K562 (cell line): ENCODE measurements around the gene ARHGDIA. TPM values are rescaled to one million over a fixed set of nuclear protein-coding genes. Genes with fewer than 3 reads are reported as not detected.

Experiments used
- CBFA2T3 ChIP-seq: fragments of 450-650 bp; IDR thresholded peaks from 2 replicates; pipeline ENCODE4 v1.6.1; 2017
- ELF1 ChIP-seq: fragments of 200-800 bp; sonication (Bioruptor generic); IDR thresholded peaks from 2 replicates; pipeline ENCODE4 v1.6.1; 2016; ENCODE audit warnings: missing genetic modification characterization, missing compliant biosample characterization
- FOXJ2 ChIP-seq: fragments of 200-800 bp; sonication (Bioruptor generic); IDR thresholded peaks from 2 replicates; pipeline ENCODE4 v1.6.1; 2016; ENCODE audit warnings: missing genetic modification characterization, missing compliant biosample characterization
- FUS ChIP-seq: fragments of 200-400 bp; formaldehyde crosslinking; optimal IDR thresholded peaks from 2 replicates; pipeline ENCODE3; 2017; ENCODE audit warnings: low read depth, low read length
- JUNB ChIP-seq: fragments of 450-650 bp; formaldehyde crosslinking; conservative IDR thresholded peaks from 2 replicates; pipeline ENCODE4 v1.4.0; 2020; ENCODE audit warnings: mild to moderate bottlenecking
- MEF2A ChIP-seq: IDR thresholded peaks from 2 replicates; pipeline ENCODE4 v1.6.1; 2011; ENCODE audit warnings: low read depth, mild to moderate bottlenecking, low read length, moderate library complexity; ENCODE audit not compliant: control insufficient read depth
- MEF2D ChIP-seq: conservative IDR thresholded peaks from 2 replicates; pipeline ENCODE4 v1.6.1; 2016; ENCODE audit warnings: low read depth, missing genetic modification characterization, missing compliant biosample characterization
- NBN ChIP-seq: fragments of 450-650 bp; IDR thresholded peaks from 2 replicates; pipeline ENCODE4 v1.6.1; 2016; ENCODE audit warnings: low read depth, mild to moderate bottlenecking
- NELFE ChIP-seq: IDR thresholded peaks from 2 replicates; pipeline ENCODE4 v1.6.1; 2011; ENCODE audit warnings: mild to moderate bottlenecking; ENCODE audit not compliant: insufficient read depth, insufficient read length
- NFE2L1 ChIP-seq: fragments of 450-650 bp; IDR thresholded peaks from 2 replicates; pipeline ENCODE4 v1.6.1; 2016; ENCODE audit warnings: missing genetic modification characterization, low read depth, mild to moderate bottlenecking, missing compliant biosample characterization, moderate library complexity, borderline replicate concordance
- RBM22 ChIP-seq: fragments of 200-400 bp; formaldehyde crosslinking; IDR thresholded peaks from 2 replicates; pipeline ENCODE4 v1.6.1; 2018; ENCODE audit warnings: low read length, low read depth; ENCODE audit not compliant: poor library complexity, severe bottlenecking
- RBM39 ChIP-seq: fragments of 200-400 bp; formaldehyde crosslinking; optimal IDR thresholded peaks from 2 replicates; pipeline ENCODE3; 2018; ENCODE audit warnings: low read depth, low read length
- SAFB ChIP-seq: fragments of 200-400 bp; formaldehyde crosslinking; IDR thresholded peaks from 2 replicates; pipeline ENCODE4 v1.6.1; 2017; ENCODE audit warnings: low read depth, low read length, borderline replicate concordance
- SRSF9 ChIP-seq: fragments of 200-400 bp; formaldehyde crosslinking; IDR thresholded peaks from 2 replicates; pipeline ENCODE4 v1.6.1; 2017; ENCODE audit warnings: low read depth, low read length, borderline replicate concordance
- TEAD4 ChIP-seq, 2 experiments: sonication (generic) in 1 of 2; formaldehyde crosslinking in 1 of 2; IDR thresholded peaks; 2 replicates each; pipeline versions ENCODE4 v1.6.1 to v1.8.0; 2012 to 2022; ENCODE audit warnings: borderline replicate concordance in 1 of 2, inconsistent platforms in 1 of 2, low read length in 1 of 2, mild to moderate bottlenecking in 1 of 2, missing genetic modification reagents in 1 of 2
- YY1 ChIP-seq, 3 experiments: IDR thresholded peaks; 2 replicates each; pipeline ENCODE4 v1.6.1; 2011; ENCODE audit warnings: low read length in 2 of 3, mild to moderate bottlenecking in 2 of 3, moderate library complexity in 2 of 3, borderline replicate concordance in 1 of 3, control low read depth in 1 of 3, low read depth in 1 of 3; ENCODE audit not compliant: insufficient read depth in 3 of 3, insufficient replicate concordance in 2 of 3, control insufficient read depth in 1 of 3, insufficient read length in 1 of 3; ENCODE audit errors: extremely low read depth in 1 of 3
- polyA plus RNA-seq, 8 experiments: library from polyadenylated mRNA; depleted of rRNA in 4 of 8; stranded (reverse) in 5 of 8; unstranded in 3 of 8; fragments of >200 nt; fragmentation: Nextera tagmentation in 2 of 8; fragmentation: Illumina TruSeq in 1 of 8; extraction: Ambion mirVana in 2 of 8; extraction: Trizol in 1 of 8; gene quantifications; 2 replicates each; pipeline versions ENCODE4 v1.2.1 to v1.2.3, GENCODE V29; 2011 to 2014; ENCODE audit warnings: inconsistent platforms in 1 of 8, missing spikeins in 1 of 8
- total RNA-seq, 7 experiments: library from RNA; depleted of rRNA in 6 of 7; stranded (reverse); fragments of >200 nt in 6 of 7; fragmentation: Illumina TruSeq in 2 of 7; extraction: Trizol in 2 of 7; gene quantifications; 2 replicates each; pipeline versions ENCODE4 v1.2.1 to v1.2.3, GENCODE V29; 2011 to 2021; ENCODE audit warnings: low replicate concordance in 1 of 7
- TF ChIP-seq, protein P1 (sequence below): fragments of 450-650 bp; IDR thresholded peaks from 2 replicates; pipeline ENCODE4 v1.6.1; 2016; ENCODE audit warnings: low read depth, mild to moderate bottlenecking, moderate library complexity
- TF ChIP-seq, protein P2 (sequence below): fragments of 250-450 bp; sonication (Bioruptor Pico); IDR thresholded peaks from 2 replicates; pipeline ENCODE4 v1.5.0; 2021
- TF ChIP-seq, protein P3 (sequence below): fragments of 150-350 bp; IDR thresholded peaks from 2 replicates; pipeline ENCODE4 v1.6.1; 2014; ENCODE audit warnings: low read depth, mild to moderate bottlenecking, low read length, borderline replicate concordance
- TF ChIP-seq, protein P4 (sequence below): fragments of 250-450 bp; sonication (Bioruptor Pico); IDR thresholded peaks from 2 replicates; pipeline ENCODE4 v1.9.0; 2021; ENCODE audit warnings: mild to moderate bottlenecking

Gene ARHGDIA
- total and polyA plus RNA-seq, 9 of the 15 experiments (the other 6 are each of a cell fraction or from before 2014, with no cell fraction given), result 9.6 to 340 (median 97.6) TPM

DNA sequence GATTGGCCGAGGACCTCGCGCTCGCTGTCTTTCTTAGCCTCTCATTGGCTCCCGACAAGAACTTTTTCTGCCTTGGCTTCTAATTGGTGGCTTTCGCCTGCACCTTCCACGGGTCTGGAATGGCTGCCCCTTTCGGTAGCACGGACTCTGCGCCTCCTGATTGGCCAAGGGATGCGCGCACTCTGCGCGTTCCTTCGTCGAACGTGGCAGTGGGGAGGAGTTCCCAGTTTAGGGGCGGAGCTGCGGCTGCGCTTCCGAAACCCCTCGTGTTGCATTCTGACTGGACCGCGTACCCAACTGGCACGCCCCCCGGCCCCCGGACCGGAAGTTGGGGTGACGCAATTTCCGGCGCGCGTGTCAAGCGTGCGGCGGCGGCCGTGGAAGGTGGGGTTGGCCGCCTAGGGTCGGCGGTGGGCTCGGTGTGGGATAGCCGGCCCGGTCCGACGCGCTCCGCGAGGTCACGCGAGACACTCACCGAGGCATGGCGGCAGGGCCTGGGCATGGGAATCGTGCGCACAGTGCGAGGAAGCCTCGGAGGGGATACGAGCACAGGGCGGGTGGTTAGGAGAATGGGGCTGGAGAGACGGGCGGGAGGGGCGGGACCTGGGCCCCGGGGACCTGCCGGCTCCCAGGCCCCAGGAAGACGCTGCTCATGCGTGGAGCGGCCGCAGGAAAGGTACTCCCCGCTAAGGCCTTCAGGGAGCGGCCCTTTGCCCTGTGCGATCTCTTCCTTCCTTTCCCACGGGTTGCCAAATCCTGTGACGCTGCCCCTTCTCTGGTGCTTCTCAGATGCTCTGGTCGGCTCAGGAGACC, 10.2 kb downstream of the ARHGDIA start (continued):
- no peak for TF ChIP-seq TEAD4 (IDR thresholded peaks at IDR 0.05; ENCODE audit: low read length)
- TF ChIP-seq TEAD4 (CRISPR knock-in tag; IDR thresholded peaks at IDR 0.05; ENCODE audit: borderline replicate concordance), result no peak
- TF ChIP-seq, protein P1, sequence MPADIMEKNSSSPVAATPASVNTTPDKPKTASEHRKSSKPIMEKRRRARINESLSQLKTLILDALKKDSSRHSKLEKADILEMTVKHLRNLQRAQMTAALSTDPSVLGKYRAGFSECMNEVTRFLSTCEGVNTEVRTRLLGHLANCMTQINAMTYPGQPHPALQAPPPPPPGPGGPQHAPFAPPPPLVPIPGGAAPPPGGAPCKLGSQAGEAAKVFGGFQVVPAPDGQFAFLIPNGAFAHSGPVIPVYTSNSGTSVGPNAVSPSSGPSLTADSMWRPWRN, result peak; percentile 91
- no peak for TF ChIP-seq MEF2A
- peak; percentile 99 for TF ChIP-seq FOXJ2 (tag)
- TF ChIP-seq SRSF9, result no peak
- TF ChIP-seq, protein P2, sequence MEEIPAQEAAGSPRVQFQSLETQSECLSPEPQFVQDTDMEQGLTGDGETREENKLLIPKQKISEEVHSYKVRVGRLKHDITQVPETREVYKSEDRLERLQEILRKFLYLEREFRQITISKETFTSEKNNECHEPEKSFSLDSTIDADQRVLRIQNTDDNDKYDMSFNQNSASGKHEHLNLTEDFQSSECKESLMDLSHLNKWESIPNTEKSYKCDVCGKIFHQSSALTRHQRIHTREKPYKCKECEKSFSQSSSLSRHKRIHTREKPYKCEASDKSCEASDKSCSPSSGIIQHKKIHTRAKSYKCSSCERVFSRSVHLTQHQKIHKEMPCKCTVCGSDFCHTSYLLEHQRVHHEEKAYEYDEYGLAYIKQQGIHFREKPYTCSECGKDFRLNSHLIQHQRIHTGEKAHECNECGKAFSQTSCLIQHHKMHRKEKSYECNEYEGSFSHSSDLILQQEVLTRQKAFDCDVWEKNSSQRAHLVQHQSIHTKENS (CRISPR knock-in tag), result no peak
- TF ChIP-seq NBN, result no peak
- TF ChIP-seq, protein P3, sequence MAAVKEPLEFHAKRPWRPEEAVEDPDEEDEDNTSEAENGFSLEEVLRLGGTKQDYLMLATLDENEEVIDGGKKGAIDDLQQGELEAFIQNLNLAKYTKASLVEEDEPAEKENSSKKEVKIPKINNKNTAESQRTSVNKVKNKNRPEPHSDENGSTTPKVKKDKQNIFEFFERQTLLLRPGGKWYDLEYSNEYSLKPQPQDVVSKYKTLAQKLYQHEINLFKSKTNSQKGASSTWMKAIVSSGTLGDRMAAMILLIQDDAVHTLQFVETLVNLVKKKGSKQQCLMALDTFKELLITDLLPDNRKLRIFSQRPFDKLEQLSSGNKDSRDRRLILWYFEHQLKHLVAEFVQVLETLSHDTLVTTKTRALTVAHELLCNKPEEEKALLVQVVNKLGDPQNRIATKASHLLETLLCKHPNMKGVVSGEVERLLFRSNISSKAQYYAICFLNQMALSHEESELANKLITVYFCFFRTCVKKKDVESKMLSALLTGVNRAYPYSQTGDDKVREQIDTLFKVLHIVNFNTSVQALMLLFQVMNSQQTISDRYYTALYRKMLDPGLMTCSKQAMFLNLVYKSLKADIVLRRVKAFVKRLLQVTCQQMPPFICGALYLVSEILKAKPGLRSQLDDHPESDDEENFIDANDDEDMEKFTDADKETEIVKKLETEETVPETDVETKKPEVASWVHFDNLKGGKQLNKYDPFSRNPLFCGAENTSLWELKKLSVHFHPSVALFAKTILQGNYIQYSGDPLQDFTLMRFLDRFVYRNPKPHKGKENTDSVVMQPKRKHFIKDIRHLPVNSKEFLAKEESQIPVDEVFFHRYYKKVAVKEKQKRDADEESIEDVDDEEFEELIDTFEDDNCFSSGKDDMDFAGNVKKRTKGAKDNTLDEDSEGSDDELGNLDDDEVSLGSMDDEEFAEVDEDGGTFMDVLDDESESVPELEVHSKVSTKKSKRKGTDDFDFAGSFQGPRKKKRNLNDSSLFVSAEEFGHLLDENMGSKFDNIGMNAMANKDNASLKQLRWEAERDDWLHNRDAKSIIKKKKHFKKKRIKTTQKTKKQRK, result peak; percentile 65; the same call in 1 of the 2 replicates
- TF ChIP-seq RBM22, result no peak
- TF ChIP-seq, protein P4, sequence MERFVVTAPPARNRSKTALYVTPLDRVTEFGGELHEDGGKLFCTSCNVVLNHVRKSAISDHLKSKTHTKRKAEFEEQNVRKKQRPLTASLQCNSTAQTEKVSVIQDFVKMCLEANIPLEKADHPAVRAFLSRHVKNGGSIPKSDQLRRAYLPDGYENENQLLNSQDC, result 0 out of 2 replicates have a peak, but pooled peaks have one; percentile 79
- no peak for TF ChIP-seq CBFA2T3
- TF ChIP-seq NFE2L1 (tag), result peak; percentile 30; the same call in 1 of the 2 replicates
- no peak for TF ChIP-seq RBM39
- TF ChIP-seq FUS, result no peak
- TF ChIP-seq YY1 (IDR thresholded peaks at IDR 0.05; ENCODE audit: borderline replicate concordance in 1 of 3, control insufficient read depth in 1 of 3, extremely low read depth in 1 of 3, insufficient read depth in 3 of 3, insufficient read length in 1 of 3, insufficient replicate concordance in 2 of 3, low read depth in 1 of 3, low read length in 2 of 3), result peak; percentile 5 to 82 (median 60)
- TF ChIP-seq MEF2D (tag), result peak; percentile 90
- TF ChIP-seq ELF1, result peak; percentile 90
- TF ChIP-seq SAFB, result peak; percentile 81
- no peak for TF ChIP-seq NELFE
- 0 out of 2 replicates have a peak, but pooled peaks have one; percentile 1 for TF ChIP-seq JUNB (CRISPR knock-in tag)
